CD14-positive monocyte (primary cell): Measurements from ENCODE around the gene FBXO48. TPM values are rescaled to one million over a fixed set of nuclear protein-coding genes. Genes with fewer than 3 reads are reported as not detected.
A peak's percentile ranks its signal among the peaks of the same experiment; 100 is the strongest.

Experiments
- DNase-seq, 3 donors: peaks; one replicate each; pipeline ENCODE4 v3.0.0-alpha.2; 2011 to 2022
- H2AFZ ChIP-seq: 2 replicates; pipeline ENCODE4 v1.6.0; 2012; ENCODE audit warnings: mild to moderate bottlenecking, low read depth, low read length, inconsistent platforms; ENCODE audit not compliant: insufficient read depth, poor library complexity, severe bottlenecking
- H3K27ac ChIP-seq, 2 donors: 1 replicate in 1 of 2; 2 replicates in 1 of 2; pipeline ENCODE4 v1.5.1; 2012 to 2013; ENCODE audit warnings: low read length in 2 of 2, control low read depth in 1 of 2, inconsistent platforms in 1 of 2, low read depth in 1 of 2, mild to moderate bottlenecking in 1 of 2
- H3K27me3 ChIP-seq, 2 donors: one replicate each; pipeline versions ENCODE4 v1.6.0 to v1.6.1; 2011 to 2013; ENCODE audit warnings: low read length in 2 of 2; ENCODE audit not compliant: control insufficient read depth in 2 of 2, insufficient read depth in 2 of 2
- H3K36me3 ChIP-seq, 2 donors: replicated peaks in 1 of 2; 1 replicate in 1 of 2; 2 replicates in 1 of 2; pipeline versions ENCODE4 v1.5.1 to v1.6.1; 2012 to 2013; ENCODE audit warnings: low read length in 2 of 2, control low read depth in 1 of 2, inconsistent platforms in 1 of 2, mild to moderate bottlenecking in 1 of 2; ENCODE audit not compliant: insufficient read depth in 2 of 2, control insufficient read depth in 1 of 2
- H3K4me1 ChIP-seq, 2 donors: 1 replicate in 1 of 2; 2 replicates in 1 of 2; pipeline versions ENCODE4 v1.5.1 to v1.6.1; 2012 to 2013; ENCODE audit warnings: low read length in 2 of 2, control low read depth in 1 of 2, inconsistent platforms in 1 of 2, mild to moderate bottlenecking in 1 of 2, moderate library complexity in 1 of 2; ENCODE audit not compliant: insufficient read depth in 2 of 2, control insufficient read depth in 1 of 2
- H3K4me2 ChIP-seq: replicated peaks from 2 replicates; pipeline ENCODE3; 2012; ENCODE audit warnings: low read length, moderate library complexity, mild to moderate bottlenecking; ENCODE audit not compliant: poor library complexity, severe bottlenecking; ENCODE audit errors: extremely low read depth
- H3K4me3 ChIP-seq, 3 experiments: fragments of 200-600 bp in 1 of 3; sonication (generic) in 1 of 3; replicated peaks in 1 of 3; 1 replicate in 2 of 3; 2 replicates in 1 of 3; pipeline ENCODE4 v1.5.1; 2011 to 2013; ENCODE audit warnings: low read length in 3 of 3, mild to moderate bottlenecking in 3 of 3, control low read depth in 2 of 3, low read depth in 2 of 3, inconsistent platforms in 1 of 3, moderate library complexity in 1 of 3
- H3K79me2 ChIP-seq: 2 replicates; pipeline ENCODE4 v1.6.0; 2012; ENCODE audit warnings: mild to moderate bottlenecking, control low read depth, inconsistent platforms, low read length, moderate library complexity; ENCODE audit not compliant: insufficient read depth
- H3K9ac ChIP-seq: 2 replicates; pipeline ENCODE4 v1.6.0; 2017; ENCODE audit warnings: low read length, mild to moderate bottlenecking; ENCODE audit not compliant: insufficient read depth, poor library complexity, severe bottlenecking
- H3K9me3 ChIP-seq, 2 donors: replicated peaks in 1 of 2; 1 replicate in 1 of 2; 2 replicates in 1 of 2; pipeline versions ENCODE4 v1.5.1 to v1.6.1; 2012 to 2013; ENCODE audit warnings: low read length in 2 of 2, control low read depth in 1 of 2; ENCODE audit not compliant: control insufficient read depth in 1 of 2, insufficient read depth in 1 of 2
- H4K20me1 ChIP-seq: 2 replicates; pipeline ENCODE4 v1.6.0; 2012; ENCODE audit warnings: mild to moderate bottlenecking, low read length, control low read depth, moderate library complexity; ENCODE audit not compliant: insufficient read depth
- H3K27ac Mint-ChIP-seq, 7 donors: one replicate each; pipeline ENCODE4 v1.8.0; 2020; ENCODE audit warnings: mild to moderate bottlenecking in 7 of 7, mixed read lengths in 7 of 7, moderate library complexity in 6 of 7, inconsistent platforms in 2 of 7
- H3K27me3 Mint-ChIP-seq, 3 donors: one replicate each; pipeline ENCODE4 v1.8.0; 2021 to 2022; ENCODE audit warnings: low read depth in 3 of 3, mild to moderate bottlenecking in 3 of 3, mixed read lengths in 3 of 3, moderate library complexity in 3 of 3, inconsistent platforms in 1 of 3
- H3K36me3 Mint-ChIP-seq, 2 donors: one replicate each; pipeline ENCODE4 v1.8.0; 2020; ENCODE audit warnings: mixed read lengths in 2 of 2, inconsistent platforms in 1 of 2, mild to moderate bottlenecking in 1 of 2
- H3K4me1 Mint-ChIP-seq: one replicate; pipeline ENCODE4 v1.8.0; 2020; ENCODE audit warnings: mild to moderate bottlenecking, mixed read lengths
- H3K4me3 Mint-ChIP-seq, 2 donors: one replicate each; pipeline ENCODE4 v1.8.0; 2020; ENCODE audit warnings: mild to moderate bottlenecking in 2 of 2, mixed read lengths in 2 of 2, moderate library complexity in 1 of 2
- H3K9me3 Mint-ChIP-seq, 7 donors: one replicate each; pipeline ENCODE4 v1.8.0; 2020 to 2022; ENCODE audit warnings: mixed read lengths in 7 of 7, mild to moderate bottlenecking in 6 of 7, moderate library complexity in 6 of 7, inconsistent platforms in 2 of 7
- WGBS: methylation state at CpG from one replicate; pipeline ENCODE4 v1.1.5; 2013; ENCODE audit warnings: missing lambda C conversion rate; ENCODE audit not compliant: insufficient coverage; 5-methylcytosine and 5-hydroxymethylcytosine counted together
- intact Hi-C, 2 donors: fragments of 100-400 bp; cut with micrococcal nuclease; formaldehyde crosslinking; loops; one replicate each; pipeline versions ENCODE4 v1.15.0 to v1.15.1; 2023
- polyA plus RNA-seq, 3 donors: library from polyadenylated mRNA; depleted of rRNA in 1 of 3; unstranded in 2 of 3; stranded (reverse) in 1 of 3; fragments of 300-500 nt in 2 of 3; fragments of >200 nt in 1 of 3; fragmentation: Illumina TruSeq in 2 of 3; gene quantifications; 1 replicate in 2 of 3; 2 replicates in 1 of 3; pipeline ENCODE4 v1.2.3, GENCODE V29; 2012 to 2021
- TF ChIP-seq, protein P1 (sequence below): fragments of 200-600 bp; IDR thresholded peaks from one replicate; pipeline ENCODE4 v1.8.0; 2022; ENCODE audit warnings: antibody characterized with exemption, mild to moderate bottlenecking

Gene FBXO48
- polyA plus RNA-seq, 3 donors: 0.08 to 0.85 (median 0.31) TPM

- Histone ChIP-seq H3K9ac (no peak overlapping the region), H3K4me2 (no peak overlapping the region), H4K20me1 (no peaks in the 10 kb centered on the region), H3K4me1 (no peaks in the 10 kb centered on the region), H2AFZ (no peak overlapping the region), H3K9me3 (no peaks in the 10 kb centered on the region), H3K27me3 (no peaks in the 10 kb centered on the region), H3K79me2 (no peaks in the 10 kb centered on the region), H3K27ac (no peak overlapping the region), H3K4me3 (no peak overlapping the region), H3K36me3 (no peaks in the 10 kb centered on the region)
- no peak for DNase-seq
- H3K36me3 Mint-ChIP-seq: peaks cover 0 to 1% of the 10 kb centered on the region in 2 donors
- H3K27ac Mint-ChIP-seq: no peak overlapping the region
- no peaks in the 10 kb centered on the region for H3K9me3 Mint-ChIP-seq
- peaks cover 5% of the 10 kb centered on the region for H3K4me1 Mint-ChIP-seq
- peaks cover 0 to 2% (median 0%) of the 10 kb centered on the region in 3 donors for H3K27me3 Mint-ChIP-seq
- TF ChIP-seq, protein P1, sequence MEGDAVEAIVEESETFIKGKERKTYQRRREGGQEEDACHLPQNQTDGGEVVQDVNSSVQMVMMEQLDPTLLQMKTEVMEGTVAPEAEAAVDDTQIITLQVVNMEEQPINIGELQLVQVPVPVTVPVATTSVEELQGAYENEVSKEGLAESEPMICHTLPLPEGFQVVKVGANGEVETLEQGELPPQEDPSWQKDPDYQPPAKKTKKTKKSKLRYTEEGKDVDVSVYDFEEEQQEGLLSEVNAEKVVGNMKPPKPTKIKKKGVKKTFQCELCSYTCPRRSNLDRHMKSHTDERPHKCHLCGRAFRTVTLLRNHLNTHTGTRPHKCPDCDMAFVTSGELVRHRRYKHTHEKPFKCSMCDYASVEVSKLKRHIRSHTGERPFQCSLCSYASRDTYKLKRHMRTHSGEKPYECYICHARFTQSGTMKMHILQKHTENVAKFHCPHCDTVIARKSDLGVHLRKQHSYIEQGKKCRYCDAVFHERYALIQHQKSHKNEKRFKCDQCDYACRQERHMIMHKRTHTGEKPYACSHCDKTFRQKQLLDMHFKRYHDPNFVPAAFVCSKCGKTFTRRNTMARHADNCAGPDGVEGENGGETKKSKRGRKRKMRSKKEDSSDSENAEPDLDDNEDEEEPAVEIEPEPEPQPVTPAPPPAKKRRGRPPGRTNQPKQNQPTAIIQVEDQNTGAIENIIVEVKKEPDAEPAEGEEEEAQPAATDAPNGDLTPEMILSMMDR: no peak
- intact Hi-C loops: no loop called here
- WGBS: no CpG with 5 or more reads among the region's 3 CpGs
- no peak overlapping the region for H3K4me3 Mint-ChIP-seq
Measured at GRCh38 chr2:68454719-68455118, 12.4 kb downstream of the FBXO48 start.

GRCh38 chr2:68453761-68454360 lies 13.2 kb downstream of the FBXO48 start:
- Mint-ChIP-seq H3K4me1 (peaks cover 5% of the 10 kb centered on the region), H3K36me3 (no peaks in the 10 kb centered on the region), H3K27me3 (peaks cover 0 to 2% (median 0%) of the 10 kb centered on the region in 3 donors), H3K9me3 (peaks cover 1 to 5% (median 4%) of the 10 kb centered on the region in 7 donors), H3K27ac (peak overlapping the region in 3 of 7 donors; percentile 15 to 81 (median 77)), H3K4me3 (no peak overlapping the region)
- no peaks in the 10 kb centered on the region for H3K79me2 ChIP-seq
- no peak overlapping the region for H3K4me3 ChIP-seq
- DNase-seq: no peak
- no peak overlapping the region for H3K9ac ChIP-seq
- intact Hi-C loops: no loop called here
- no peak overlapping the region for H2AFZ ChIP-seq
- TF ChIP-seq, protein P1: no peak
- no peak overlapping the region for H3K4me2 ChIP-seq
- H3K36me3 ChIP-seq: no peaks in the 10 kb centered on the region
- H3K9me3 ChIP-seq: peaks cover 3 to 5% of the 10 kb centered on the region in 2 donors
- no peak overlapping the region for H3K27ac ChIP-seq
- H4K20me1 ChIP-seq: no peaks in the 10 kb centered on the region
- no peaks in the 10 kb centered on the region for H3K27me3 ChIP-seq
- H3K4me1 ChIP-seq: no peaks in the 10 kb centered on the region
- no CpG with 5 or more reads among the region's 2 CpGs for WGBS
